Measurements from ENCODE around the gene YES1. TPM values are rescaled to one million over a fixed set of nuclear protein-coding genes. Genes with fewer than 3 reads are reported as not detected.
"Not testable (repeated sequence)": the region's sequence is repeated elsewhere in the genome, so short reads cannot be mapped to it uniquely, and the experiment has no call there.

The YES1 gene
- total and polyA plus RNA-seq, 5 donors from 2014 or later: 0.23 to 4.1 (median 1.5) TPM

GRCh38 chr18:777021-777420 is 35.0 kb downstream of the YES1 start:
- no peak overlapping the region for H3K27ac ChIP-seq (ENCODE audit: insufficient read depth, low read length, poor library complexity, severe bottlenecking)
- no peaks in the 10 kb centered on the region for H3K36me3 ChIP-seq (ENCODE audit: control insufficient read depth, insufficient read depth, low read length)
- Mint-ChIP-seq H3K9me3 (peaks cover 0 to 1% (median 0%) of the 10 kb centered on the region in 7 donors), H3K4me3 (no peak overlapping the region), H3K36me3 (peaks cover 4% of the 10 kb centered on the region), H3K27me3 (no peaks in the 10 kb centered on the region), H3K27ac (no peak overlapping the region), H3K4me1 (peaks cover 9 to 48% (median 17%) of the 10 kb centered on the region in 4 donors)
- no peak for DNase-seq
- H3K4me1 ChIP-seq (ENCODE audit: control insufficient read depth, insufficient read depth, low read length, poor library complexity, severe bottlenecking): no peaks in the 10 kb centered on the region
- no peak for ATAC-seq (ENCODE audit: low read depth in 2 of 2)
- H3K9me3 ChIP-seq (ENCODE audit: control insufficient read depth in 2 of 2, low read length in 2 of 2): no peaks in the 10 kb centered on the region
- H3K27me3 ChIP-seq (ENCODE audit: control insufficient read depth, insufficient read depth, low read length): no peaks in the 10 kb centered on the region
- H3K4me3 ChIP-seq (ENCODE audit: low read depth, low read length): no peak overlapping the region

- not testable (repeated sequence) for H3K27me3 ChIP-seq (ENCODE audit: control insufficient read depth, insufficient read depth, low read length); H3K4me3 Mint-ChIP-seq; H3K27ac ChIP-seq (ENCODE audit: insufficient read depth, low read length, poor library complexity, severe bottlenecking); H3K9me3 Mint-ChIP-seq; H3K36me3 Mint-ChIP-seq; DNase-seq; H3K36me3 ChIP-seq (ENCODE audit: control insufficient read depth, insufficient read depth, low read length); H3K4me3 ChIP-seq (ENCODE audit: low read depth, low read length); H3K9me3 ChIP-seq (ENCODE audit: control insufficient read depth in 2 of 2, low read length in 2 of 2); ATAC-seq (ENCODE audit: low read depth in 2 of 2); H3K27ac Mint-ChIP-seq; H3K27me3 Mint-ChIP-seq; H3K4me1 ChIP-seq (ENCODE audit: control insufficient read depth, insufficient read depth, low read length, poor library complexity, severe bottlenecking)
- peaks cover 9 to 42% (median 16%) of the 10 kb centered on the region in 4 donors for H3K4me1 Mint-ChIP-seq
These were observed 36.0 kb downstream of the YES1 start for GRCh38 chr18:776044-776443.

GRCh38 chr18:774811-775210 is 37.2 kb downstream of the YES1 start:
- H3K27ac ChIP-seq (ENCODE audit: insufficient read depth, low read length, poor library complexity, severe bottlenecking): no peak overlapping the region
- ATAC-seq (ENCODE audit: low read depth in 2 of 2): no peak

GRCh38 chr18:773980-774624 is 37.9 kb downstream of the YES1 start:
- no peak overlapping the region for H3K4me3 Mint-ChIP-seq
- DNase-seq (no peak), ATAC-seq (ENCODE audit: low read depth in 2 of 2) (no peak)
- Histone ChIP-seq H3K27ac (ENCODE audit: insufficient read depth, low read length, poor library complexity, severe bottlenecking) (no peak overlapping the region), H3K4me3 (ENCODE audit: low read depth, low read length) (no peak overlapping the region), H3K4me1 (ENCODE audit: control insufficient read depth, insufficient read depth, low read length, poor library complexity, severe bottlenecking) (no peaks in the 10 kb centered on the region), H3K36me3 (ENCODE audit: control insufficient read depth, insufficient read depth, low read length) (no peaks in the 10 kb centered on the region), H3K9me3 (ENCODE audit: control insufficient read depth in 2 of 2, low read length in 2 of 2) (no peaks in the 10 kb centered on the region), H3K27me3 (ENCODE audit: control insufficient read depth, insufficient read depth, low read length) (no peaks in the 10 kb centered on the region)
- peaks cover 4% of the 10 kb centered on the region for H3K36me3 Mint-ChIP-seq
- no peaks in the 10 kb centered on the region for H3K27me3 Mint-ChIP-seq
- peak overlapping the region in 1 of 3 donors; percentile 65 for H3K27ac Mint-ChIP-seq
- H3K4me1 Mint-ChIP-seq: peaks cover 5 to 38% (median 17%) of the 10 kb centered on the region in 4 donors
- no peaks in the 10 kb centered on the region for H3K9me3 Mint-ChIP-seq

More at GRCh38 chr18:774811-775210, 37.2 kb downstream of the YES1 start:
- no peaks in the 10 kb centered on the region for H3K9me3 Mint-ChIP-seq
- H3K27me3 ChIP-seq (ENCODE audit: control insufficient read depth, insufficient read depth, low read length): no peaks in the 10 kb centered on the region
- no peaks in the 10 kb centered on the region for H3K4me1 ChIP-seq (ENCODE audit: control insufficient read depth, insufficient read depth, low read length, poor library complexity, severe bottlenecking)
- no peak overlapping the region for H3K4me3 Mint-ChIP-seq
- no peaks in the 10 kb centered on the region for H3K27me3 Mint-ChIP-seq
- H3K4me1 Mint-ChIP-seq: peaks cover 9 to 38% (median 17%) of the 10 kb centered on the region in 4 donors
- H3K9me3 ChIP-seq (ENCODE audit: control insufficient read depth in 2 of 2, low read length in 2 of 2): no peaks in the 10 kb centered on the region
- DNase-seq: no peak
- H3K36me3 Mint-ChIP-seq: peaks cover 4% of the 10 kb centered on the region
- H3K4me3 ChIP-seq (ENCODE audit: low read depth, low read length): no peak overlapping the region
- H3K36me3 ChIP-seq (ENCODE audit: control insufficient read depth, insufficient read depth, low read length): no peaks in the 10 kb centered on the region
- no peak overlapping the region for H3K27ac Mint-ChIP-seq

GRCh38 chr18:770583-770961 is 41.5 kb downstream of the YES1 start:
- no peak overlapping the region for H3K27ac Mint-ChIP-seq
- no peaks in the 10 kb centered on the region for H3K4me1 ChIP-seq (ENCODE audit: control insufficient read depth, insufficient read depth, low read length, poor library complexity, severe bottlenecking)

GRCh38 chr18:767961-768360 is 44.1 kb downstream of the YES1 start:
- Histone ChIP-seq H3K36me3 (ENCODE audit: control insufficient read depth, insufficient read depth, low read length) (no peaks in the 10 kb centered on the region), H3K9me3 (ENCODE audit: control insufficient read depth in 2 of 2, low read length in 2 of 2) (no peaks in the 10 kb centered on the region), H3K27ac (ENCODE audit: insufficient read depth, low read length, poor library complexity, severe bottlenecking) (no peak overlapping the region), H3K27me3 (ENCODE audit: control insufficient read depth, insufficient read depth, low read length) (no peaks in the 10 kb centered on the region), H3K4me3 (ENCODE audit: low read depth, low read length) (no peak overlapping the region), H3K4me1 (ENCODE audit: control insufficient read depth, insufficient read depth, low read length, poor library complexity, severe bottlenecking) (no peaks in the 10 kb centered on the region)
- Mint-ChIP-seq H3K27ac (no peak overlapping the region), H3K9me3 (no peaks in the 10 kb centered on the region), H3K4me3 (no peak overlapping the region), H3K36me3 (peaks cover 3% of the 10 kb centered on the region), H3K4me1 (peaks cover 5 to 15% (median 11%) of the 10 kb centered on the region in 4 donors), H3K27me3 (no peaks in the 10 kb centered on the region)
- DNase-seq: no peak
- no peak for ATAC-seq (ENCODE audit: low read depth in 2 of 2)

More at GRCh38 chr18:770583-770961, 41.5 kb downstream of the YES1 start:
- Histone ChIP-seq H3K27me3 (ENCODE audit: control insufficient read depth, insufficient read depth, low read length) (no peaks in the 10 kb centered on the region), H3K9me3 (ENCODE audit: control insufficient read depth in 2 of 2, low read length in 2 of 2) (no peaks in the 10 kb centered on the region), H3K27ac (ENCODE audit: insufficient read depth, low read length, poor library complexity, severe bottlenecking) (no peak overlapping the region), H3K36me3 (ENCODE audit: control insufficient read depth, insufficient read depth, low read length) (no peaks in the 10 kb centered on the region), H3K4me3 (ENCODE audit: low read depth, low read length) (no peak overlapping the region)
- Mint-ChIP-seq H3K36me3 (peaks cover 4% of the 10 kb centered on the region), H3K4me1 (peaks cover 5 to 25% (median 6%) of the 10 kb centered on the region in 4 donors), H3K4me3 (no peak overlapping the region), H3K27me3 (no peaks in the 10 kb centered on the region), H3K9me3 (no peaks in the 10 kb centered on the region)
- ATAC-seq (ENCODE audit: low read depth in 2 of 2): no peak
- DNase-seq: no peak

- H3K9me3 Mint-ChIP-seq: no peaks in the 10 kb centered on the region
- Histone ChIP-seq H3K36me3 (ENCODE audit: control insufficient read depth, insufficient read depth, low read length) (no peaks in the 10 kb centered on the region), H3K4me1 (ENCODE audit: control insufficient read depth, insufficient read depth, low read length, poor library complexity, severe bottlenecking) (no peaks in the 10 kb centered on the region), H3K9me3 (ENCODE audit: control insufficient read depth in 2 of 2, low read length in 2 of 2) (no peaks in the 10 kb centered on the region), H3K27ac (ENCODE audit: insufficient read depth, low read length, poor library complexity, severe bottlenecking) (no peak overlapping the region), H3K4me3 (ENCODE audit: low read depth, low read length) (no peak overlapping the region), H3K27me3 (ENCODE audit: control insufficient read depth, insufficient read depth, low read length) (no peaks in the 10 kb centered on the region)
- H3K27me3 Mint-ChIP-seq: no peaks in the 10 kb centered on the region
- H3K4me1 Mint-ChIP-seq: peaks cover 0 to 12% (median 11%) of the 10 kb centered on the region in 4 donors
- H3K4me3 Mint-ChIP-seq: no peak overlapping the region
- DNase-seq: no peak
- no peak for ATAC-seq (ENCODE audit: low read depth in 2 of 2)
- no peak overlapping the region for H3K27ac Mint-ChIP-seq
- peaks cover 3% of the 10 kb centered on the region for H3K36me3 Mint-ChIP-seq
These were observed 44.8 kb downstream of the YES1 start for GRCh38 chr18:767084-767882.

GRCh38 chr18:766550-766860 is 45.5 kb downstream of the YES1 start:
- H3K4me3 Mint-ChIP-seq: no peak overlapping the region
- H3K27me3 ChIP-seq (ENCODE audit: control insufficient read depth, insufficient read depth, low read length): no peaks in the 10 kb centered on the region
- no peaks in the 10 kb centered on the region for H3K9me3 ChIP-seq (ENCODE audit: control insufficient read depth in 2 of 2, low read length in 2 of 2)
- H3K4me3 ChIP-seq (ENCODE audit: low read depth, low read length): no peak overlapping the region
- H3K9me3 Mint-ChIP-seq: no peaks in the 10 kb centered on the region
- no peak for ATAC-seq (ENCODE audit: low read depth in 2 of 2)
- H3K27me3 Mint-ChIP-seq: no peaks in the 10 kb centered on the region
- H3K27ac Mint-ChIP-seq: no peak overlapping the region
- H3K36me3 Mint-ChIP-seq: peaks cover 3% of the 10 kb centered on the region
- no peak for DNase-seq
- H3K27ac ChIP-seq (ENCODE audit: insufficient read depth, low read length, poor library complexity, severe bottlenecking): no peak overlapping the region
- peaks cover 0 to 14% (median 12%) of the 10 kb centered on the region in 4 donors for H3K4me1 Mint-ChIP-seq
- no peaks in the 10 kb centered on the region for H3K4me1 ChIP-seq (ENCODE audit: control insufficient read depth, insufficient read depth, low read length, poor library complexity, severe bottlenecking)
- H3K36me3 ChIP-seq (ENCODE audit: control insufficient read depth, insufficient read depth, low read length): no peaks in the 10 kb centered on the region
